GM12801 (cell line): ENCODE data around the gene ADRA2B.

Source experiments
- CTCF ChIP-seq: IDR thresholded peaks from one replicate; pipeline ENCODE4 v1.5.1; 2011; ENCODE audit warnings: control low read depth; ENCODE audit not compliant: insufficient read length; ENCODE audit errors: extremely low read depth

ADRA2B gene

GRCh38 chr2:96116424-96116878, at the start of gene ADRA2B:
ADRA2B (minus strand) TSS chr2:96116571; CDS start chr2:96116149, 422 bp downstream.
- TF ChIP-seq CTCF, result no peak

- no peak for TF ChIP-seq CTCF
These were observed 48.3 kb upstream of the ADRA2B start for GRCh38 chr2:96164459-96165184.

GRCh38 chr2:96163768-96164429, 47.5 kb upstream of the ADRA2B start:
- no peak for TF ChIP-seq CTCF

GRCh38 chr2:96163415-96163767, 47.0 kb upstream of the ADRA2B start:
- no peak for TF ChIP-seq CTCF

- no peak for TF ChIP-seq CTCF
These were observed 45.5 kb upstream of the ADRA2B start for GRCh38 chr2:96161898-96162297.

- TF ChIP-seq CTCF, result no peak
These were observed 42.9 kb upstream of the ADRA2B start for GRCh38 chr2:96159084-96159830.

GRCh38 chr2:96158554-96158940, 42.2 kb upstream of the ADRA2B start:
- TF ChIP-seq CTCF, result no peak
